HL-60/S4 treated with retinoic acid at 250 ng/mL for 4 days and 3 days (cell line): ENCODE results near the gene TM4SF4.

Source experiments
- in situ Hi-C: fragments of 300-500 bp; cut with MboI; formaldehyde crosslinking; loops from 2 replicates; pipeline ENCODE4 v1.7.0; 2022; ENCODE audit warnings: low sequenced_read_pairs

TM4SF4 gene

GRCh38 chr3:149541091-149541491 is 66.6 kb downstream of the TM4SF4 start:
- in situ Hi-C loops = no loop called here

DNA sequence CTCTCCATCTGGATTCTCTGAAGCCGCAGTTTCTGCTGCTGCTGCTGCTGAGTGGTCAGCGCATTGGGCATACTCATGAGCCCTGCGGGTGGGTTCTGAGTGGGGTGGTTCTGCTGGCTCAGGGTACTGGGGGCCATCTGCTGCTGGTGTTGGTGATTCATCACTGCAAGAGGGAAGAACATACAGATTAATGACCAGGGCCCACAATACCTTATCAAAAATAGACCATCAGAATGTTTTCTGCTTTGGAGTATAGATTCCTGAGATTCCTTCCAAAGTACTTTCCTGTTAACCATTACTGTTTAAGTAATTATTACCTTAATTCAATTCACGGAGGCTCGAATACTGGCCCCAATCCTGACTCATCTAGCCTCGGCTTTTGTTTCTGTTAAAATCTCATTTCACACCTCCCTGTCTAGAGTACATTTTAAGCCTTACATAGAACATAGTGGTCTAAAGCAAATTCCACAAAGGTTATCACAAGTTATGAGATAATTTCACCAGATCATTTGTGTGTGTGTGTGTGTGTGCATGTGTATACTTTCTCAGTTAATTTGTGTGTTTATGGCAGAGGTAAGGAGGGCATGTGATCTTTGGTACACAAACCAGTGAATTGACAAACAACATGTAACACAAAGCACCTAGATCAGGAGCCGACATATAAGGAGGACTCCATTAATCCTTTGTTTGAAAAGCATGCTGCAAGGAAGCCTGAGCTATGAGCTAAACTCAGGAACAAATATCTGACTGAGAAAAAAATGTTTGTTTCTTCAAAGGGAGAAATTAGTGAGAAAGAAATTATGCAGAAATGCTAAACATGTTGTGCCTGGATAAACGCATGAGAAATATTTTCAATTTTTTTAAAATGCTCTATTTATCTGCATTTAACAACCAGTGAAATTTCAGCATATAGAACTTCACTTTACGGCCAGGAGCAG is 68.1 kb downstream of the TM4SF4 start:
- in situ Hi-C loops = no loop called here

DNA sequence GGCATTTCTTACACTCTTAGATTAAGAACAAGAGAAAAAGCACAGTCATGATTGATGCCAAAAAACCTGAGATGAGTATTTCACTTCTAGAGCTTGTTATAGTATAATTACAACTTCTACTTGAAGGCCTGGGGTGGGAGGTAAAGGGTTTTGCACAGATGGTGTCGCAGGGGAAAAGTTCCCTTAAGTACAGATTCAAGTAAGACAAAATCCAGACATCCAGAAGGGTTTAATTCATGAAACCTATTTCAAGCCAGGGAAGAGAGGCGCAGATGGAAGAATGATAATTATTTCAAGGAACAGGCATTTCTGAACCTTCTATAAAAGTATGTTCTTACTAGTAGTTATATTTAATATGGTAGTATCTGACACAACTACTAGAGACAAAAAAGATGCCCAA is 70.6 kb downstream of the TM4SF4 start:
- in situ Hi-C loops = no loop called here

DNA sequence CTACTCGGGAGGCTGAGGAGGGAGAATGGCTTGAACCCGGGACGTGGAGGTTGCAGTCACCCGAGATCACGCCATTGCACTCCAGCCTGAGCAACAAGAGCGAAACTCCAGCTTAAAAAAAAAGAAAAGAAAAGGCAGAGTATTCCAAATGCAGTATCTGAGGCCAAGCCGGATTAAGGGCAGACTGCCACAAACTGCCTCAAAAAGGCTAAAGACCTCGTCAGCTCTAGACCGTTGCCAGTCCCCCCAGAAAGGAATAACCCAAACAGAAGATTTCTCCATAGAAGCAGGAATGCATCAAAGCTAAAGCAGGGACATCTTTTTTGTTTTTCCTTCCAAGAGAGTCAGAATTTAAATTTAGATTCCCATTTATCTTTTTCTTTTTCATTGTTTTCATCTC is 72.9 kb downstream of the TM4SF4 start:
- in situ Hi-C loops = no loop called here

DNA sequence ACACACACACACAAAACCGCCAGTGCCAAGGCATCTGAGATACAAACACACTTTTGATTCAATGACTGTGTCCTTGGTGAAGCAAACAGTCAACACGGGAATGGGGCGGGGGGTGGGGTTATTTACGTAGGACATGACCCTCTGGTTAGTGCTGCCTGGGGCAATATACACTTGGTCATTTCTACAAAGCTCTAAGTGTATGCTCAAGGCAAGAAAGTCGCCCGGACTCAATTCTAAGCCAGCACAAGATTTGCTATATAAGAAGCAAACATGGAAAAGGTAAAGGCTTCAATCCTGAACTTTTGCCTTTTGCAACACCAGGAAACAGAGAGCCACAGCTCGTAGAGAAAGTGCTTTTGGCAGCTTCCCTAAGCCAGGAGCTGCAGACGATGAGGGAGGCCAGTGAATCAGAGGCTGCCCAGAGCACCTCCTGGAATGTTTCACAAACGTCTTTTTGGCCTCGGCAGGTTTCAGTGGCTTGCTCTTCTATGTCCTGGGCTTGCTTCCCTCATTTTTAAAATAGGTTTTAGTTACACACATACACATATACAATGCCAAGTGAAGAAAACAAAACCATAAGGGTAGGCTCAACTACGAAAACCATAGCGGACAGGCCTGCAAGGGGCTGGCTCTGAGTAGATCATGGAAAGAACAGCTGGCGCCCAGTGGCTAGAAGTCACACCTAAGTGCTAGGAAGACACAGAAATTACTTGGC is 73.6 kb downstream of the TM4SF4 start:
- in situ Hi-C loops = no loop called here

DNA sequence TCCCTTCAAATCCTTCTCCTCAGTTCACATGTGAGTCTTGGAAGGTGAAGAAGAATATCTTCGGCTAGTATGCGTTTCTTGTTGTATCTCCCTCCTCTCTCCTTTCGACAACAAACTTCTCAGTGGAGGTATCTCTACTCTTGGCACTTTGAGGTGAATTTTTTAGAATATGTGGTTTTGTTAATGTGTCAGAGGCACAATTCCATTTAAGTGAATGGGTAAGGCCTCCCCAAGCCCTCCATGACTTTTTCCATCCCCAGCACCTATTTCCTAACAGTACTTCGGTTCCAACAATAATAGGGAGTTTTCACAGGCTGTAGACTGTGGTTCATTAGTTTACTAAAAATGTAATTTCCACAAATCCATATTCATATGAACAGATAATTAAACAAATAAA is 74.2 kb downstream of the TM4SF4 start:
- in situ Hi-C loops = no loop called here

- in situ Hi-C loops = no loop called here
These were observed 77.0 kb downstream of the TM4SF4 start for GRCh38 chr3:149551500-149551899.

DNA sequence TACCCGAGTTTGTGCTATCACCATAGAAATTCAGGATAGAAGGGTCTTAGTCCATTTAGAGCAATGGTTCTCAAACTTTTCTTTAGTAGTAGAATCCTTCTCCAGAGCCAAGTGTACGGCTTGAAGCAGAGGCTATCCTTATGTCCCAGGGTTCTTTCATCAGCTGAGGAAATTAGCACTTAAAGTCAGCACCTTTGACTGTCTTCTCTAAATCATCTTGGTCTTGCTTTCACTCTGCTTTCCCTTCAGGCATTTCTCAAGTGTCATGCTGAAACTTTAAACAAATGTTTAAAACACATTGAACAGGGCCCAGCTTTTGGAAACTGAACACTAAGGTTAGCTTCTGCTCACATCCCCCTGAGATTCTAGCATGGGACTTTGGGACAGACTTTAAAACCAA is 78.2 kb downstream of the TM4SF4 start:
- in situ Hi-C loops = no loop called here
